ENCODE data around the gene ECSIT.

The ECSIT gene

DNA sequence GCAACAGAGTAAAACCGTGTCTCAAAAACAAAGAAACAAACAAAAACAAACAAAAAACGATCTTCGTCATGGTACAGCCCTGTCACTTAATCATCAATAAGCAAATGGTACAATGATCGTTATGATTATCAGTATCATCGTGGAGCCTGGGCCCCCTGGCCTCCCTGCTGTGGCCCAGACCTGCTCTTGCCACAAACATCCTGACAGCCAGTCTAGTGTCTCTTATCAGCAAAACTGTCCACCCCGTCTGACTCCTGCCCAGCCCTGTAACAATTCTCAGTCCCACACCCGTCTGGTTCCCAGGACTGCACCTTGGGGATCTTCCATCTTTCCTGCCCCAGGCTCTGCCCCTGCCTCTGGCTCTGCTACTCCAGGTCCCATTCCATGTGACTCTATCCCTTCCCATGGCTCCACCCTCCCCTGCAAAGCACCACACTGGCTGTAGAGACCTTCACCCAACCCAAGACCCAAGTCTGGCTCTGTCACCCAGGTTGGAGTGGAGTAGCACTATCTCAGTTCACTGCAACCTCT lies 29.0 kb downstream of the ECSIT start:
- Histone ChIP-seq H3K27ac (ENCODE audit: low read depth in 2 of 2, low read length in 2 of 2) (no peak overlapping the region), H3K27me3 (ENCODE audit: control insufficient read depth in 2 of 2, insufficient read depth in 2 of 2, low read length in 2 of 2) (no peaks in the 10 kb centered on the region), H3K9ac (ENCODE audit: low read depth in 1 of 2, low read length in 2 of 2) (no peak overlapping the region), H3K9me3 (ENCODE audit: control insufficient read depth in 2 of 2, low read length in 2 of 2) (no peaks in the 10 kb centered on the region), H3K4me3 (ENCODE audit: low read length in 2 of 2) (no peak overlapping the region), H3K4me1 (ENCODE audit: control insufficient read depth in 2 of 2, insufficient read depth in 2 of 2, low read length in 2 of 2) (peaks cover 0 to 5% of the 10 kb centered on the region in 2 donors), H3K36me3 (ENCODE audit: control insufficient read depth in 2 of 2, insufficient read depth in 2 of 2, low read length in 2 of 2) (peaks cover 3 to 12% of the 10 kb centered on the region in 2 donors)

DNA sequence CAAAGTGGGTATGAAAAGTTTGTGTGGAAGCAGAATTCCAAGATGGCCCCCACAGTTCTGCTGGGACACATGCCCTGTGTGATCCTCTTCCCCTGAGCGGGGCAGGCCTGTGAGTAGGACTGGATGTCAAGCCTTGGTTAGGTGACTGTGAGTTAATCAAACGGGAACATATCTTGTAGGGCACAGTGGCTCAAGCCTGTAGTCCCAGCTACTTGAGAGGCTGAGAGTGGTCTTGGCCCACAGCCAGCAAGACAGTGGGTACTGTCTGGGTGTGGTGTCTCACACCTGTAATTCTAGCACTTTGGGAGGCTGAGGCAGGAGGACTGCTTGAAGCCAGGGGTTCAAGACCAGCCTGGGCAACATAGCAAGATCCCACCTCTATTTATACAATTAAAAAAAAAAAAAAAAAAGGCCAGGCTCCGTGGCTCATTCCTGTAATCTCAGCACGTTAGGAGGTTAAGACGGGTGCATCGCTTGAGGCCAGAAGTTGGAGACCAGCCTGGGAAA lies 29.7 kb downstream of the ECSIT start:
- H3K9ac ChIP-seq (ENCODE audit: low read depth in 1 of 2, low read length in 2 of 2) = no peak overlapping the region
- peaks cover 3 to 17% of the 10 kb centered on the region in 2 donors for H3K36me3 ChIP-seq (ENCODE audit: control insufficient read depth in 2 of 2, insufficient read depth in 2 of 2, low read length in 2 of 2)
- H3K4me1 ChIP-seq (ENCODE audit: control insufficient read depth in 2 of 2, insufficient read depth in 2 of 2, low read length in 2 of 2) = no peaks in the 10 kb centered on the region
- H3K27ac ChIP-seq (ENCODE audit: low read depth in 2 of 2, low read length in 2 of 2) = no peak overlapping the region
- no peaks in the 10 kb centered on the region for H3K27me3 ChIP-seq (ENCODE audit: control insufficient read depth in 2 of 2, insufficient read depth in 2 of 2, low read length in 2 of 2)
- H3K4me3 ChIP-seq (ENCODE audit: low read length in 2 of 2) = no peak overlapping the region
- H3K9me3 ChIP-seq (ENCODE audit: control insufficient read depth in 2 of 2, low read length in 2 of 2) = no peaks in the 10 kb centered on the region

DNA sequence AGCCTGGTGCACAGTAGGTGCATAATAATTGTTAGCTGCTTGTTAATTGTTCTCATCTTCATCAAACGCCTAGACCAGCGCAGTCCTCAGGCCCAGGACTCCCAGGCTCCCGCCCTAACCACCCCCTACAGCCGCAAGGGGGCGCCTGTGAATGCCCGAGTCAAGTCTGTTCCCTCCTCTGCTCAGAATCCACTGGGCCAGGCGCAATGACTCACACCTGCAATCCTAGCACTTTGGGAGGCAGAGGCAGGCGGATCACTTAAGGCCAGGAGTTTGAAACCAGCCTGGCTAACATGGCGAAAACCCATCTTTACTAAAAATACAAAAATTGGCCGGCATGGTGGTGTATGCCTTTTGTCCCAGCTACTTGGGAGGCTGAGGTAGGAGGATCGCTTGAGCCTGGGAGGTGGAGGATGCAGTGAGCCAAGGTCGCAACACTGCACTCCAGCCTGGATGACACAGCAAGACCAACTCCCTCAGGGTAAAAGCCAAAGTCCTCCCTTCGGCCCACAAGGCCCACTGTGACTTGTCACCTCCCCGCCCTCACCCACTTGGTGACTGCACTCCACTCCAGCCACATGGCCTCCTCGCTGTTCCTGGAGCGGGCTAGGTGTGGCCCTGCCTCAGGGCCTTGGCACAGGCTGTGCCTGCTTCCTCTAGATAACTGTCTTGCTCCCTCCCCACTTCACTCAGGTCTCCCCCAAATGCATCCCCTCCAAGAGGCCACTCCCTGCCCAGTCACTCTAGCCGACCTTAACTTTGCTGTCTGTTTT lies 32.4 kb downstream of the ECSIT start:
- no peak overlapping the region for H3K4me3 ChIP-seq (ENCODE audit: low read length in 2 of 2)
- no peaks in the 10 kb centered on the region for H3K4me1 ChIP-seq (ENCODE audit: control insufficient read depth in 2 of 2, insufficient read depth in 2 of 2, low read length in 2 of 2)
- no peaks in the 10 kb centered on the region for H3K27me3 ChIP-seq (ENCODE audit: control insufficient read depth in 2 of 2, insufficient read depth in 2 of 2, low read length in 2 of 2)
- no peak overlapping the region for H3K9ac ChIP-seq (ENCODE audit: low read depth in 1 of 2, low read length in 2 of 2)
- H3K36me3 ChIP-seq (ENCODE audit: control insufficient read depth in 2 of 2, insufficient read depth in 2 of 2, low read length in 2 of 2) = peaks cover 3 to 20% of the 10 kb centered on the region in 2 donors
- H3K27ac ChIP-seq (ENCODE audit: low read depth in 2 of 2, low read length in 2 of 2) = no peak overlapping the region
- H3K9me3 ChIP-seq (ENCODE audit: control insufficient read depth in 2 of 2, low read length in 2 of 2) = no peaks in the 10 kb centered on the region

DNA sequence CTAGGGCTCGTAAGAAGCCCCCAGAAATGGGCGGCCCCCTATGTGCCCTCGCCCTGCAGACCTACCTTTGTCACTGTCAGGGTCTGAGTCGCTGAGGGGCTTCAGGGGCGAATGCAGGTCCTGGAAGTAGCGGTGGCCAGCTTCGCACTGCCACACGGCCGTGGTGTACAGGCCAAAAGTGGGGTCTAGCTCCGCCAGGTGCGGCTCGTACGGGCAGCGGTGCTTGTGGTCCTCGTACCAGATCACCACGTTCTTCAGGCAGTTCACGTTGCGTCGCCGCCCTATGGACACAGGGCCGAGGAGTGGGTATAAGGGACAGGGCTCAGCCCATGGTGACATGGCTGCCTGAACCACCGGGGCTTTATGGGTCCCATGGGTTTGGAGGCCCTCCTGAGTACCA lies 33.0 kb downstream of the ECSIT start:
- no peaks in the 10 kb centered on the region for H3K9me3 ChIP-seq (ENCODE audit: control insufficient read depth in 2 of 2, low read length in 2 of 2)
- H3K36me3 ChIP-seq (ENCODE audit: control insufficient read depth in 2 of 2, insufficient read depth in 2 of 2, low read length in 2 of 2) = peaks cover 3 to 20% of the 10 kb centered on the region in 2 donors
- no peak overlapping the region for H3K27ac ChIP-seq (ENCODE audit: low read depth in 2 of 2, low read length in 2 of 2)
- peaks cover 0 to 4% of the 10 kb centered on the region in 2 donors for H3K4me1 ChIP-seq (ENCODE audit: control insufficient read depth in 2 of 2, insufficient read depth in 2 of 2, low read length in 2 of 2)
- no peak overlapping the region for H3K4me3 ChIP-seq (ENCODE audit: low read length in 2 of 2)
- H3K9ac ChIP-seq (ENCODE audit: low read depth in 1 of 2, low read length in 2 of 2) = no peak overlapping the region
- no peaks in the 10 kb centered on the region for H3K27me3 ChIP-seq (ENCODE audit: control insufficient read depth in 2 of 2, insufficient read depth in 2 of 2, low read length in 2 of 2)

DNA sequence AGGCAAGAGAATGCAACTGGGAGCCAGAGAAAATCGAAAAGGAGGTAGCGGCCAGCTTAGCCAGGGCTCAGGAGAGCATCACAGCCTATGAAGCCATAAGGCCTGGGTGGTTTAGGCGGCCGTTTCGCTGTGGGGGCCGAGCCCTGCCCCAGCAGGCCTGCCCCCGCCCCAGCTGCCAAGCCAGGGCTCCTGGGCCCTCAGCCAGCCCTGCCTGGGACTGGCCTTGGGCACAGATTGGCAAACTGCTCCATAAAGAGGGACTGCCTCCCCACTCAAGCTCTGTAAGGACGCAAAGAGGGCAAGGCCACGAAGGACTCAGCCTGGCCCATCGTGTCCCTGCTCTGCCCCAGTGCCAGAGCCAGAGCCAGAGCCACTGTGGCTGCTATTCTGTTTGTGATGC lies 33.5 kb downstream of the ECSIT start:
- peaks cover 3 to 17% of the 10 kb centered on the region in 2 donors for H3K36me3 ChIP-seq (ENCODE audit: control insufficient read depth in 2 of 2, insufficient read depth in 2 of 2, low read length in 2 of 2)
- H3K27me3 ChIP-seq (ENCODE audit: control insufficient read depth in 2 of 2, insufficient read depth in 2 of 2, low read length in 2 of 2) = no peaks in the 10 kb centered on the region
- H3K4me1 ChIP-seq (ENCODE audit: control insufficient read depth in 2 of 2, insufficient read depth in 2 of 2, low read length in 2 of 2) = peaks cover 2 to 5% of the 10 kb centered on the region in 2 donors
- H3K27ac ChIP-seq (ENCODE audit: low read depth in 2 of 2, low read length in 2 of 2) = no peak overlapping the region
- H3K9ac ChIP-seq (ENCODE audit: low read depth in 1 of 2, low read length in 2 of 2) = no peak overlapping the region
- no peak overlapping the region for H3K4me3 ChIP-seq (ENCODE audit: low read length in 2 of 2)
- H3K9me3 ChIP-seq (ENCODE audit: control insufficient read depth in 2 of 2, low read length in 2 of 2) = no peaks in the 10 kb centered on the region

DNA sequence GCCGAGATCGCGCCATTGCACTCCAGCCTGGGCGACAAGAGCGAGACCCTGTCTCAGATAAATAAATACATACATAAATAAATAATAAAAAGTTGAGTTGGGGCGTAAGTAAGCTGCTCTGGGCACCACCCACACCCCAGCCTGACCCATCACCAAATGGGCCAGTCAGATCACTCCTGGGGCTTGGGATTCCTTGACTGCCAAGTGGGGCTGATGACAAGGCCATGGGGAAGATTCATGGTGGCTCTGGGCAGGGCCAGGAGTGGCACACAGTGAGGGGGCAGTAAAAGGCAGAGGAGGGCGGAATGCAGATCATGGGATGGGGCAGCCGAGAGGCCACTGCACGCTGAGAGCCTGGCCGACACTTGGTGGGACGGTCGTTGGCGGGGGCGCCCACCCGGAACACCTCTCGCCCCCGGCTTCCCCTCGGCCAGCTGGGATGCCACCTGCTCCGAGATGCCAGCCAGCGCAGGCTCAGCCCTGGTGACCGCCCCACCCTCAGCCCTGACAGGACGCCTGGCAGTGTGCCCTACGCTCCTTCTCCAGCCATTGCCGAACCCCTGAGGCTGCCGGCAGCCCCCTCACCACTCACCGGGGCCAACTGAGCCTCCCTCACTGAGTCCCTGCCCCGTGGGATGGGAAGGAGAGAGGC lies 34.2 kb downstream of the ECSIT start:
- no peak overlapping the region for H3K27ac ChIP-seq (ENCODE audit: low read depth in 2 of 2, low read length in 2 of 2)
- peaks cover 3 to 17% of the 10 kb centered on the region in 2 donors for H3K36me3 ChIP-seq (ENCODE audit: control insufficient read depth in 2 of 2, insufficient read depth in 2 of 2, low read length in 2 of 2)

DNA sequence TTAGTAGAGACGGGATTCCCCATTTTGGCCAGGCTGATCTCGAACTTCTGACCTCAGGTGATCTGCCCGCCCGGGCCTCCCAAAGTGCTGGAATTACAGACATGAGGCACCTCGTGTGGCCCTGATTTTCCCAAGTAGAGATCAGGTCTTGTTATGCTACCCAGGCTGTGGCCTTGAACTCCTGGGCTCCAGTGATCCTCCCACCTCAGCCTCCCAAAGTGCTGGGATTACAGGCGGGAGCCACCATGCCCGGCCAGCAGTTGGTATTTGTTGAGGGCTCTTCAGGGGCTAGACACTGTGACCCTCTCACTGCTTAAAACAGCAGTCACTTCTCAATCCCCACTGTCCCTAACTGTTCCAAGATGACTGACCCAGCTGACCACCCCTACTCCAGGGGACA lies 39.6 kb downstream of the ECSIT start:
- Histone ChIP-seq H3K4me1 (ENCODE audit: control insufficient read depth in 2 of 2, insufficient read depth in 2 of 2, low read length in 2 of 2) (peaks cover 2 to 5% of the 10 kb centered on the region in 2 donors), H3K36me3 (ENCODE audit: control insufficient read depth in 2 of 2, insufficient read depth in 2 of 2, low read length in 2 of 2) (peaks cover 0 to 3% of the 10 kb centered on the region in 2 donors), H3K4me3 (ENCODE audit: low read length in 2 of 2) (no peak overlapping the region), H3K9ac (ENCODE audit: low read depth in 1 of 2, low read length in 2 of 2) (no peak overlapping the region), H3K27me3 (ENCODE audit: control insufficient read depth in 2 of 2, insufficient read depth in 2 of 2, low read length in 2 of 2) (no peaks in the 10 kb centered on the region), H3K27ac (ENCODE audit: low read depth in 2 of 2, low read length in 2 of 2) (no peak overlapping the region), H3K9me3 (ENCODE audit: control insufficient read depth in 2 of 2, low read length in 2 of 2) (no peaks in the 10 kb centered on the region)

More for the DNA sequence above, 34.2 kb downstream of the ECSIT start:
- Histone ChIP-seq H3K4me3 (ENCODE audit: low read length in 2 of 2) (no peak overlapping the region), H3K9me3 (ENCODE audit: control insufficient read depth in 2 of 2, low read length in 2 of 2) (no peaks in the 10 kb centered on the region), H3K4me1 (ENCODE audit: control insufficient read depth in 2 of 2, insufficient read depth in 2 of 2, low read length in 2 of 2) (peaks cover 2 to 5% of the 10 kb centered on the region in 2 donors), H3K27me3 (ENCODE audit: control insufficient read depth in 2 of 2, insufficient read depth in 2 of 2, low read length in 2 of 2) (no peaks in the 10 kb centered on the region), H3K9ac (ENCODE audit: low read depth in 1 of 2, low read length in 2 of 2) (no peak overlapping the region)

DNA sequence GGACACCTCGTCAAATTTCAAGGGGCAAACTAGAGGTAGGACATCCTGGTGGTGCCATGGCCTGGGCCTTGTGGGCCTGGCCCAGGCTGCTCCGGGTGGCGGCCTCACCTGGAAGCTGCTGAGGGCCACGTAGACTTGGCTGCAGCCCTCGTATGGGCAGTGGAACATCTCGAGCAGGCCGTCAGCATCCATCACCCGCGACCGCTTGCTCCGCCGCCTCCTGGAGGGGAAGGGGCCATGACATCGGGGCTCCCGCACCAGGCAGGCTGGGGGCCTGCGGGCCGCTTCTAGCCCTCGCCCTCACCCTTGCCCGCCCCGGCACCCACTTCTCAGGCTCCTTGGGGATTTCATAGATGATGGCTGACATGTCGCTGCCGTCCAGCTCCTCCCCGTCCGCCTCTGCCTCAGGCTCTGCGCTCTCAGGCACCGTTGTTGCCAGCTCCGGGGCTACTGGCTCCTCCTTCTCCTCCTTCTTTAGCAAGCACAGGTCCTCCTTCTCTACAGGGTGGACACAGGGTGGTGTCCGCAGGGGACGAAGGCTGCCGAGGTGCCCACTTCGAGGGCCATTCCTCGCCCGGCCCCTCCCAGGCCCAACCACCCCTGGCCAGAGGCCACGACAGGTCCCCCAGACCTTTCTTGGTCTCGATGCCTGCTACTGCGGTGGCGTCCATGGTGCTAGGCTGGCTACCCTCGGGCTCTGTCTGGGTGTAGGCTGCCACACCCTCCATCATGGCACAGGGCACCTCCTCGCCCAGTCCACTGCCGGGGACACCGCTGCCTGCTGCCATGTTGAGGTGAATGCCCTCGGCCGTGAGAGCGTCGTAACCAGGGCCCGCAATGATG lies 42.1 kb downstream of the ECSIT start:
- Histone ChIP-seq H3K36me3 (ENCODE audit: control insufficient read depth in 2 of 2, insufficient read depth in 2 of 2, low read length in 2 of 2) (peaks cover 0 to 6% of the 10 kb centered on the region in 2 donors), H3K4me1 (ENCODE audit: control insufficient read depth in 2 of 2, insufficient read depth in 2 of 2, low read length in 2 of 2) (peaks cover 5 to 14% of the 10 kb centered on the region in 2 donors), H3K9me3 (ENCODE audit: control insufficient read depth in 2 of 2, low read length in 2 of 2) (no peaks in the 10 kb centered on the region), H3K4me3 (ENCODE audit: low read length in 2 of 2) (no peak overlapping the region), H3K27ac (ENCODE audit: low read depth in 2 of 2, low read length in 2 of 2) (no peak overlapping the region), H3K9ac (ENCODE audit: low read depth in 1 of 2, low read length in 2 of 2) (no peak overlapping the region), H3K27me3 (ENCODE audit: control insufficient read depth in 2 of 2, insufficient read depth in 2 of 2, low read length in 2 of 2) (peaks cover under 1 to 11% of the 10 kb centered on the region in 2 donors)

DNA sequence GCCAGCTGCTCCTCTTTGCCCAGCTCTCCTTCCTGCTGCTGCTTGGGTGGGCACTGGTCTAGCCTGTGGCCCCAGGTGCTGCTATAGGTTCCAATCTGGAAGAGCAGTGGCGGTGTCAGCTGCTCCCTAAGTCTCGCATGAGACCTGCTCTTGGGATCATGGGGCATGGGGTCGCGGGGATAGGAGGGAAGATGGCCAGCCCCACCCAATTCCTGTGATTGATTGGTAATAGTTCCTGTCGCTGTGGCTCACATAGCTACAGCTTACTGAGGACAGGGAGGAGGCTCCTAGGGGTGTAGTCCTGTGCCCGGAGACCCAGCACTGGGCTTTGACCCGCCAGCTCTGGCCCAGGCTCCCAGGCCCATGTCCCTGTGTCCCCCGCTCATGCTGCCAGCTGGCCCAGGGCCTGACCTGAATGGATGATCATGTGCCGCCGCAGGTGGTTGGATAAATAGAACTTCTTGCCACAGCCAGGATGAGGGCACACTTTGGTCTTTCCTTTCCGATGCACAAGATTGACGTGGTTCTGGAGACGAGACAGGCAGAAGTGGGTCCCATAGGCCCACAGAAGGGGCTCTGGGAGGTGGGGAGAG lies 43.6 kb downstream of the ECSIT start:
- Histone ChIP-seq H3K9ac (ENCODE audit: low read depth in 1 of 2, low read length in 2 of 2) (no peak overlapping the region), H3K27me3 (ENCODE audit: control insufficient read depth in 2 of 2, insufficient read depth in 2 of 2, low read length in 2 of 2) (peaks cover 10 to 20% of the 10 kb centered on the region in 2 donors)

More for the DNA sequence above, 43.6 kb downstream of the ECSIT start:
- no peak overlapping the region for H3K27ac ChIP-seq (ENCODE audit: low read depth in 2 of 2, low read length in 2 of 2)
- peaks cover 6 to 11% of the 10 kb centered on the region in 2 donors for H3K4me1 ChIP-seq (ENCODE audit: control insufficient read depth in 2 of 2, insufficient read depth in 2 of 2, low read length in 2 of 2)
- no peaks in the 10 kb centered on the region for H3K9me3 ChIP-seq (ENCODE audit: control insufficient read depth in 2 of 2, low read length in 2 of 2)
- no peak overlapping the region for H3K4me3 ChIP-seq (ENCODE audit: low read length in 2 of 2)
- peaks cover 0 to 6% of the 10 kb centered on the region in 2 donors for H3K36me3 ChIP-seq (ENCODE audit: control insufficient read depth in 2 of 2, insufficient read depth in 2 of 2, low read length in 2 of 2)

All from mucosa of rectum (tissue), 2 donors.